GM19324 (cell line): ENCODE results near the gene STAT5A.
A peak's percentile ranks its signal among the peaks of the same experiment; 100 is the strongest.
"Not testable (repeated sequence)": the region's sequence is repeated elsewhere in the genome, so short reads cannot be mapped to it uniquely, and the experiment has no call there.

Experiments used
- ATAC-seq: cut with Tn5 transposase; IDR thresholded peaks from one replicate; pipeline ENCODE4 v1.9.1; 2021; ENCODE audit warnings: mild to moderate bottlenecking, moderate library complexity; ENCODE audit not compliant: unreplicated experiment, low FRiP score

Gene STAT5A

GRCh38 chr17:42287977-42288802 is at the start of gene STAT5A:
STAT5A (plus strand) TSS chr17:42288498; CDS start chr17:42289412, 914 bp downstream.
- peak; percentile 50 for ATAC-seq

GRCh38 chr17:42239576-42239975 is 48.7 kb upstream of the STAT5A start:
- not testable (repeated sequence) for ATAC-seq

GRCh38 chr17:42240201-42240600 is 48.1 kb upstream of the STAT5A start:
- ATAC-seq = no peak

- not testable (repeated sequence) for ATAC-seq
These were observed 47.4 kb upstream of the STAT5A start for GRCh38 chr17:42240863-42241262.

DNA sequence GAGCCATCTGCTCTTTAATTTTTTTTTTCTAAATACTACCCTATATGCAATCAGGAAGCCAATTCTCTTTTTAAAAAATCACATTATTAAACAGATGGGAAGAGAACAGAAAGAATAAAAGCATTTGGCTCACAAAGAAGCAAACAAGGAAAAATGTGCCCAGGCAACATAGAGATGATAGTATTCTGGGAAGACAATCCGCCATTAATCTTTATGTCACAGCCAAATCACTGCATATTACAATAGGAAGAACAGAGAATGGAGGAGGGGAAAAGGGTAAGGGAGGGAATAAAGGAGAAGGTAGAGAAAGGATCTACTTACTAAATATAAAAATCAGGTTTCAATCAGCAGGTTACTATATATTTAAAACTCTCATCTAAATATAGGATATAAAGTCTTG is 46.4 kb upstream of the STAT5A start:
- no peak for ATAC-seq

DNA sequence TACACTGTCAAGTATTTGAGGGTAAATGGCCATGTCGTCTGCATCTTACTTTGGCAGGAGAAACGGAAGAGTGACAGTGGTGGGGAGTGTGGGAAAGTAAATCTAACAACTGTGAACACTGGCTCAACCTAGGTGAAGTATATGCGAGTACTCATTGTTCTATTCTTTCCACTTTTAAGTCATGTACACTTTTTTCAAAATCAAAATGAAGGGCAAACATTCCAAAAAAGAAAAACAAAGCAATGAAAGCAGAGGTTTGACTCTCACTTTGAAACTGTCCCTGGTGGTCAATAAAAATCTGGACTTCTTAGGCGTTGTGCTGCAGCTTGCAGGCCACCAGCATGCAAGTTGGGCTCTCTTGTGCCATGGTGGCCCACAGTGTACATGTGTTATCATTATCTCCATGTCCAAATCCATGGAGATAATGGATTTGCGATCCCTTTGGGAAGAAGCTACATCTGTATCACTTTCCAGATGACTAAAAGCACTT is 44.8 kb upstream of the STAT5A start:
- ATAC-seq = no peak

DNA sequence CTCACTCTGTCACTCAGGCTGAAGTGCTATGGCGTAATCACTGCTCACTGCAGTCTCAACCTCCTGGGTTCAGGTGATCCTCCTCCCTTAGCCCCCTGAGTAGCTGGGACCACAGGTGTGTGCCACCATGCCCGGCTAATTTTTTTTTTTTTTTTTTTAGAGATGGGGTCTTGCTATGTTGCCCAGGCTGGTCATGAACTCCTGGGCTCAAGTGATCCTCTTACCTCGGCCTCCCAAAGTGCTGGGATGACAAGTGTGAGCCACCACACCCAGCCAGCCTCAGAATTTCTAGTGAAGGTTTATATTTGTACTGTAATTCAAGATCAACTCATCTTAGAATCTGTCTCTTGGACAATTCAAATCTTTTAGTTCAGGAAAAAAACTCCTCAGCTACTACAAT is 44.2 kb upstream of the STAT5A start:
- ATAC-seq = not testable (repeated sequence)

DNA sequence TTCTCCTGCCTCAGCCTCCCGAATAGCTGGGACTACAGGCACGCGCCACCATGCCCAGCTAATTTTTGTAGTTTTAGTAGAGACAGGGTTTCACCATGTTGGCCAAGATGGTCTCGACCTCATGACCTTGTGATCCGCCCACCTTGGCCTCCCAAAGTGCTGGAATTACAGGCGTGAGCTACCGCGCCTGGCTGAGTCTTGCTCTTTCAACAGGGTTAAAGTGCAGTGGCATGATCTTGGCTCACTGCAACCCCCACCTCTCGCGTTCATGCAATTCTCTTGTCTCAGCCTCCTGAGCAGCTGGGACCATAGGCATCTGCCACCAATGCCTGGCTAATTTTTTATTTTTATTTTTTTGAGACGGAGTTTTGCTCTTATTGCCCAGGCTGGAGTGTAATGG is 43.1 kb upstream of the STAT5A start:
- ATAC-seq = not testable (repeated sequence)

DNA sequence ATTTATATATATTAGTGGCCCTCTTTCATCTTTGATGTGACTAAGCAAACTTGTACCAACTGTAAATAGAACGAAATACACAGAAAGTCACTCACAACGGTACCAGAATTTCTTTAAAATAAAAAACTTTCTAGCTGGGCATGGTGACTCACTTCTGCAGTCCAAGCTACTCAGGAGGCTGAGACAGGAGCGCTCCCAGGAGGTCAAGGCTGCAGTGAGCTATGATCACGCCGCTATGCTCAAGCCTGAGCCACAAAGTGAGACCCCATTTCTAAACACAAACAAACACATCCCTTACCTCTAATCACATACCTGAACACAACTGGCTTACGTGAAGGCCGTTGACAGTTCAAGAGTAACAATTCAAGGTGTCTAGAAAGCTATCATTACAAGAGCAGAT is 41.8 kb upstream of the STAT5A start:
- ATAC-seq = no peak

- no peak for ATAC-seq
These were observed 40.6 kb upstream of the STAT5A start for GRCh38 chr17:42247734-42248133.

GRCh38 chr17:42248351-42249179 is 39.7 kb upstream of the STAT5A start:
- peak; percentile 72 for ATAC-seq

GRCh38 chr17:42249681-42250446 is 38.4 kb upstream of the STAT5A start:
- ATAC-seq = no peak

GRCh38 chr17:42251115-42251514 is 37.2 kb upstream of the STAT5A start:
- ATAC-seq = no peak

GRCh38 chr17:42252597-42253550 is 35.4 kb upstream of the STAT5A start:
- no peak for ATAC-seq

DNA sequence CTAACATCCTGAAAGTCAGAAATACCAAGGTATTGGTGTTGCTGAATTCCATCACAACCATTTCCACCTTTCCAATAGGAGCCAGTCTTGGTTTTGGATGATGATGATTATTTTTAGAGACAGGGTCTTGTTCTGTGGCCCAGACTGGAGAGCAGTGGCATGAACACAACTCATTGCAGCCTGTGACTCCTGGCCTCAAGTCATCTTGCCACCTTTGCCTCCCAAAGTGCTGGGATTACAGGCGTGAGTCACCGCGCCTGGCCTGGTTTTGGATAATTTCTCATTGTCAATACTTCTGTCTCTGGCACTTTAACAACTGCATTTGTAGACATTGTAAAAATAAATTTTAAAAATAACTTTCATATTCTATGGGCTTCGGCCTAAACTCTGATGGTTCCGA is 34.7 kb upstream of the STAT5A start:
- ATAC-seq = no peak

- no peak for ATAC-seq
These were observed 32.9 kb upstream of the STAT5A start for GRCh38 chr17:42255445-42255844.

DNA sequence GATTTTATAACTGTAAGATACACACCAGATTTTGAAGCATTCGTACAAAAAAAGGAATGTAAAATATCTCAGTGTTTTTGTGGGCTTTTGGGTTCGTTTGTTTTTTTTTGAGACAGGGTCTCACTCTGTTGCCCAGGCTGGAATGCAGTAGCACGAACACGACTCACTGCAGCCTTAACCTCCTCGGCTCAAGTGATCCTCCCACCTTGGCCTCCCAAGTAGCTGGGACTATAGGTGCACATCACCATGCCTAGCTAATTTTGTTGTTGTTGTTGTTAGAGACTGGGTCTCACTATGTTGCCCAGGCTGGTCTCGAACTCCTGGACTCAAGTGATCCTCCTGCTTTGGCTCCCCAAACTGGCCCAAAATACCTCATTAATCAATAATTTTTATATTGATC is 28.0 kb upstream of the STAT5A start:
- ATAC-seq = no peak

DNA sequence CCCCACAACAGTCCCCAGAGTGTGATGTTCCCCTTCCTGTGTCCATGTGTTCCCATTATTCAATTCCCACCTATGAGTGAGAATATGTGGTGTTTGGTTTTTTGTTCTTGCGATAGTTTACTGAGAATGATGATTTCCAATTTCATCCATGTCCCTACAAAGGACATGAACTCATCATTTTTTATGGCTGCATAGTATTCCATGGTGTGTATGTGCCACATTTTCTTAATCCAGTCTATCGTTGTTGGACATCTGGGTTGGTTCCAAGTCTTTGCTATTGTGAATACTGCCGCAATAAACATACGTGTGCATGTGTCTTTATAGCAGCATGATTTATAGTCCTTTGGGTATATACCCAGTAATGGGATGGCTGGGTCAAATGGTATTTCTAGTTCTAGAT is 23.9 kb upstream of the STAT5A start:
- ATAC-seq = not testable (repeated sequence)

- no peak for ATAC-seq
These were observed 21.8 kb upstream of the STAT5A start for GRCh38 chr17:42266462-42266861.
